Endodermal cell (in vitro differentiated cells): ENCODE measurements around the gene MLH1. TPM values are rescaled to one million over a fixed set of nuclear protein-coding genes. Genes with fewer than 3 reads are reported as not detected.

Experiments
- DNase-seq: peaks from one replicate; pipeline ENCODE4 v3.0.0-alpha.2; 2017
- H3K27ac ChIP-seq: 2 replicates; pipeline ENCODE4 v1.5.1; 2013; ENCODE audit warnings: mild to moderate bottlenecking, low read depth, low read length, moderate library complexity
- H3K27me3 ChIP-seq: 2 replicates; pipeline ENCODE4 v1.6.1; 2013; ENCODE audit warnings: mild to moderate bottlenecking, low read length, moderate library complexity; ENCODE audit not compliant: insufficient read depth, control insufficient read depth, poor library complexity, severe bottlenecking
- H3K36me3 ChIP-seq: 2 replicates; pipeline ENCODE4 v1.7.0; 2013; ENCODE audit warnings: mild to moderate bottlenecking, low read length, moderate library complexity; ENCODE audit not compliant: control insufficient read depth, insufficient read depth
- H3K4me1 ChIP-seq: one replicate; pipeline ENCODE4 v1.7.0; 2013; ENCODE audit warnings: low read length; ENCODE audit not compliant: control insufficient read depth, insufficient read depth
- H3K4me3 ChIP-seq: 2 replicates; pipeline ENCODE4 v1.5.1; 2013; ENCODE audit warnings: mild to moderate bottlenecking, low read length, moderate library complexity
- H3K9ac ChIP-seq: 2 replicates; pipeline ENCODE4 v1.6.1; 2013; ENCODE audit warnings: mild to moderate bottlenecking, low read length, moderate library complexity; ENCODE audit not compliant: poor library complexity, severe bottlenecking; ENCODE audit errors: extremely low read depth
- H3K9me3 ChIP-seq: 2 replicates; pipeline ENCODE4 v1.6.1; 2013; ENCODE audit warnings: mild to moderate bottlenecking, low read length, moderate library complexity; ENCODE audit not compliant: control insufficient read depth
- H3K27ac Mint-ChIP-seq: 2 replicates; pipeline ENCODE4 v1.8.0; 2020; ENCODE audit warnings: mixed read lengths
- H3K27me3 Mint-ChIP-seq: 2 replicates; pipeline ENCODE4 v1.8.0; 2021; ENCODE audit warnings: mild to moderate bottlenecking, mixed read lengths; ENCODE audit not compliant: insufficient read depth
- H3K36me3 Mint-ChIP-seq: 2 replicates; pipeline ENCODE4 v1.8.0; 2020; ENCODE audit warnings: low read depth, mixed read lengths
- H3K4me1 Mint-ChIP-seq: 2 replicates; pipeline ENCODE4 v1.8.0; 2020; ENCODE audit warnings: mixed read lengths
- H3K4me3 Mint-ChIP-seq: 2 replicates; pipeline ENCODE4 v1.8.0; 2020; ENCODE audit warnings: mild to moderate bottlenecking, moderate library complexity, mixed read lengths
- H3K9me3 Mint-ChIP-seq: 2 replicates; pipeline ENCODE4 v1.8.0; 2020; ENCODE audit warnings: mild to moderate bottlenecking, mixed read lengths
- CTCF ChIP-seq: fragments of 200-600 bp; sonication (generic); conservative IDR thresholded peaks from 2 replicates; pipeline ENCODE4 v1.5.0; 2021; ENCODE audit warnings: antibody characterized with exemption, mild to moderate bottlenecking
- WGBS, 2 experiments: methylation state at CpG; one replicate each; pipeline versions ENCODE4 v1.1.5 to v1.1.7; 2013; ENCODE audit warnings: missing lambda C conversion rate in 2 of 2, mixed read lengths in 1 of 2; ENCODE audit not compliant: insufficient coverage in 1 of 2, insufficient read length in 1 of 2; 5-methylcytosine and 5-hydroxymethylcytosine counted together
- total RNA-seq, 2 donors: library from RNA; stranded (reverse); fragmentation: NEBNext Ultra II Directional in 1 of 2; extraction: Animal tissue kit (Norgen Biotek cat#: 25700) in 1 of 2; gene quantifications; 2 replicates in 1 of 2; 3 replicates in 1 of 2; pipeline ENCODE4 v1.2.1, GENCODE V29; 2021

Gene MLH1
- total RNA-seq, 2 donors from 2014 or later, result 36.4 to 47.0 TPM

DNA sequence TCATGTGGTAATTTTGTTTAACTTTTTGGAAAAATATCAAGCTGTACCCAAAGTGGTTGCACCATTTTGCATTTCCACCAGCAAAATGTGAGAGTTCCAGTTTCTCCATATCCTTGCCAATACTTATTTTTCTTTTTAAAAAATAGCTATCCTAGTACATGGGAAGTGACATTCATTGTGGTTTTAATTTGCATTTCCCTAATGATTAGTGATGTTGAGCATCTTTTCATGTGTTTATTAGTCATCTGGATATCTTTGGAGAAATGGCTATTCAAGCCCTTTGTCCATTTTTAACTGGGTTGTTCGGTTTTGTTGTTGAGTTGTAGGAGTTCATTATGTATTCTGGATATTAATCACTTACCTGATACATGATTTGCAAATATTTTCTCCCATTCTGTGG lies 29.0 kb upstream of the MLH1 start:
- H3K36me3 Mint-ChIP-seq, result no peaks in the 10 kb centered on the region
- H3K9me3 Mint-ChIP-seq, result no peaks in the 10 kb centered on the region
- H3K4me1 ChIP-seq, result peaks cover 3% of the 10 kb centered on the region
- H3K9me3 ChIP-seq, result no peaks in the 10 kb centered on the region
- no peaks in the 10 kb centered on the region for H3K27me3 ChIP-seq
- DNase-seq, result no peak
- WGBS, 2 experiments, result 83% methylated on average over 1 of the region's 1 CpG; no CpG with 5 or more reads in 1 of the 2 experiments
- no peak overlapping the region for H3K27ac Mint-ChIP-seq
- no peaks in the 10 kb centered on the region for H3K27me3 Mint-ChIP-seq
- no peak overlapping the region for H3K27ac ChIP-seq
- H3K4me1 Mint-ChIP-seq, result peaks cover 15% of the 10 kb centered on the region
- H3K9ac ChIP-seq, result no peak overlapping the region
- no peaks in the 10 kb centered on the region for H3K36me3 ChIP-seq
- TF ChIP-seq CTCF, result no peak
- no peak overlapping the region for H3K4me3 ChIP-seq
- H3K4me3 Mint-ChIP-seq, result no peak overlapping the region

DNA sequence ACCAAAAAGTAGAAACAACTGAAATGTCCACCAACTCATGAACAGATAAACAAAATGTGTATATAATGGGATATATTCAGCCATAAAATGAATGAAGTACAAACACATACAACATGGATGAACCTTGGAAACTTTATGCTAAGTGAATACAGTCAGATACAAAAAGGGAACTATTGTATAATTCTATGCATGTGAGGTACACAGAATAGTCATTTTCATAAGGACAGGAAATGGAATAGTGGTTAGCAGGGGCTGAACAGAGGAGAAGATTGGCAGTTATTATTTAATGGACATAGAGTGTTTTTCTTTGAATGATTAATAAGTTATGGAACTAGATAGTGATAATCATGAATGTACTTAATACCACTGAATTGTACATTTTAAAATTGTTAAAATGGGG lies 28.5 kb upstream of the MLH1 start:
- no peak for DNase-seq
- H3K27ac Mint-ChIP-seq, result peak overlapping the region; percentile 60
- no peaks in the 10 kb centered on the region for H3K36me3 Mint-ChIP-seq
- Histone ChIP-seq H3K27ac (no peak overlapping the region), H3K36me3 (no peaks in the 10 kb centered on the region), H3K9ac (no peak overlapping the region), H3K27me3 (no peaks in the 10 kb centered on the region), H3K4me1 (peaks cover 3% of the 10 kb centered on the region), H3K9me3 (no peaks in the 10 kb centered on the region), H3K4me3 (no peak overlapping the region)
- no peaks in the 10 kb centered on the region for H3K9me3 Mint-ChIP-seq
- no peaks in the 10 kb centered on the region for H3K27me3 Mint-ChIP-seq
- no peak for TF ChIP-seq CTCF
- H3K4me3 Mint-ChIP-seq, result no peak overlapping the region
- peaks cover 19% of the 10 kb centered on the region for H3K4me1 Mint-ChIP-seq

GRCh38 chr3:36965440-36965839 lies 27.9 kb upstream of the MLH1 start:
- Mint-ChIP-seq H3K4me3 (no peak overlapping the region), H3K27me3 (no peaks in the 10 kb centered on the region), H3K9me3 (no peaks in the 10 kb centered on the region), H3K36me3 (no peaks in the 10 kb centered on the region), H3K27ac (peak overlapping the region; percentile 60), H3K4me1 (peaks cover 22% of the 10 kb centered on the region)
- H3K4me3 ChIP-seq, result no peak overlapping the region
- H3K27ac ChIP-seq, result no peak overlapping the region
- no peak for TF ChIP-seq CTCF
- H3K9ac ChIP-seq, result no peak overlapping the region
- WGBS, 2 experiments, result 94 to 100% methylated on average over 3 of the region's 3 CpGs
- no peaks in the 10 kb centered on the region for H3K36me3 ChIP-seq
- peaks cover 3% of the 10 kb centered on the region for H3K4me1 ChIP-seq
- no peaks in the 10 kb centered on the region for H3K9me3 ChIP-seq
- no peaks in the 10 kb centered on the region for H3K27me3 ChIP-seq
- peak; percentile 73 for DNase-seq
